ENCODE data around the gene COL23A1. TPM values are rescaled to one million over a fixed set of nuclear protein-coding genes. Genes with fewer than 3 reads are reported as not detected.

Gene COL23A1
- total and polyA plus RNA-seq, 4 donors, result 0.36 to 1.5 (median 1.1) TPM; not detected in 1

DNA sequence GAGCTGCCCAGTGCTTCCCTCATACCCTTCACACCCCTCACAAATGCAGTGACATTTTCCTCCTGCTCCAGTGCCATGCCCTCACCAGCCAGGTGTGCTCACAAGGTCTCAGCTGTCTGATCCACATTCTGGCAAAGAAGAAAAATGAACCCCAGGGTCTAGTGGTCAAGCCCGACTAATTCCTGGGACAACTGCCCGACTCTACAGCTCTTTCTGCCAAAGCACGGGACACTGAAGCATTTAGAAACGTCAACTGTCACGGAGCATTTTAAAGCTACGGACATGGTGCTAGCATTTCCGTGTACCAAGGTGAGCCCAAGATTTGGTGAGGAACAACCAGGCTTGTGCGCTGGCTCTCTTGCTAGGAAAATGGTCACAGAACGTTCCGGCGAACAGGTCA lies 300.8 kb downstream of the COL23A1 start:
- no peaks in the 10 kb centered on the region for H3K9me3 ChIP-seq (ENCODE audit: control insufficient read depth, low read length)
- ATAC-seq (ENCODE audit: low FRiP score) (no peak), DNase-seq (peak; percentile 20 to 39)
- no peaks in the 10 kb centered on the region for H3K36me3 ChIP-seq (ENCODE audit: control insufficient read depth in 1 of 2, insufficient read depth in 2 of 2, low read length in 1 of 2)
- 45 to 46% methylated on average over 11 of the region's 11 CpGs for WGBS, 2 donors
- no peak overlapping the region for H3K27ac ChIP-seq (ENCODE audit: low read depth in 1 of 2, low read length in 2 of 2)
- no peaks in the 10 kb centered on the region for H3K4me1 ChIP-seq (ENCODE audit: control insufficient read depth in 1 of 2, insufficient read depth in 2 of 2, low read length in 2 of 2)
- no peaks in the 10 kb centered on the region for H3K27me3 ChIP-seq (ENCODE audit: control insufficient read depth in 1 of 2, insufficient read depth in 2 of 2, low read length in 1 of 2)
- no peak overlapping the region for H3K4me3 ChIP-seq (ENCODE audit: low read length in 2 of 2)
- intact Hi-C loops (cut with DNase I), result loop anchor here in 1 of 2 donors (10.0 kb wide), 1 partner anchor 565 kb away; the partner anchor contains the start of gene ZNF354B

DNA sequence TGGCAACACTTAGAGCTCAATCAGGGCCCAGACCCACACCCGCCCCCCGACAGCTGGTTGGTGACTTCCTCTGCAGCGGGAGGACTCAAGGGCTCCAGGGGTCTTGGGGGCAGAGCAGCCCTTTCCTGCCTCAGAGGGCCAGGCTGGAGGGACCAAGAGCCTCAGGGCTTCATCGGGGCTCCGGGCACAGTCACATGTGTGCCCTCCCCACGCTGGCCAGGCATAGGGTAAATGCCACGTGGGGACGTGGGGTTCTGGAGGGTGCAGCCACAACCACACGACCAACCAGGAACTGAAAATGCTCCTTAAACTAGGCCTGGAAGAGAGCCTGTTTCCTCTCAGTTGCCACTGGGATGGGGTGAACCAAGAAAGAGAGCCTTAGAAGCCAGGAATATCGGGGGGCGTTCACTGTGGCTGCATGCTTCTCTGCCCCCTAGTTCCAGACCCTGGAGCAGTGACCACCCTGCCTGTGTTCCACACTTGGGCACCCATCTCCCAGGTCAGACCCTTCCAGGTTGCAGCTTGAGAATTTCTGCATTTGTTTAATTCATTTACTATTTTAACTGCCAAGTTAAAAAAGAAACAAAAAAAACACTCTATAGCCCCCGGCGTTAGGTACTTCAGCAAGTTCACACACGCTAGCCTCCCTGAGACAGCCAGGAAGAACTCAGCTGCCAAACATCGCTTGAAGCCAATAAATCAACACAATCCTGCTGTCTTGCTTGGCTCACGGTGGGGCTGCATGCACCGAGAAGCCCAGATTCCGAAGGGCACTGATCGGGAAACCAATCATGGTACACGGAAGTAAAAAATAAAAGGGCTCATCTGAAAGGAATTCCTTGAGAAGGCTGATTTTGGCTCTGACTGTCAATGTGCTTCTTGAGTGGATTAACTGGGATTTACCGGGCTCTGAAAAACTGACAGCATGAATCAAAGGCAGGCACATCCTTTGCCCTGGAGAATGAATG lies 301.5 kb downstream of the COL23A1 start:
- Histone ChIP-seq H3K4me1 (ENCODE audit: control insufficient read depth in 1 of 2, insufficient read depth in 2 of 2, low read length in 2 of 2) (no peaks in the 10 kb centered on the region), H3K36me3 (ENCODE audit: control insufficient read depth in 1 of 2, insufficient read depth in 2 of 2, low read length in 1 of 2) (no peaks in the 10 kb centered on the region), H3K27me3 (ENCODE audit: control insufficient read depth in 1 of 2, insufficient read depth in 2 of 2, low read length in 1 of 2) (no peaks in the 10 kb centered on the region), H3K4me3 (ENCODE audit: low read length in 2 of 2) (no peak overlapping the region), H3K9me3 (ENCODE audit: control insufficient read depth, low read length) (no peaks in the 10 kb centered on the region), H3K27ac (ENCODE audit: low read depth in 1 of 2, low read length in 2 of 2) (no peak overlapping the region)
- intact Hi-C loops (cut with DNase I), result loop anchor here in 1 of 2 donors (10.0 kb wide), 1 partner anchor 566 kb away; the partner anchor contains the start of gene ZNF354B
- WGBS, 2 donors, result 49 to 52% methylated on average over 21 of the region's 21 CpGs
- no peak for ATAC-seq (ENCODE audit: low FRiP score)
- DNase-seq, result peak; percentile 22 to 60

DNA sequence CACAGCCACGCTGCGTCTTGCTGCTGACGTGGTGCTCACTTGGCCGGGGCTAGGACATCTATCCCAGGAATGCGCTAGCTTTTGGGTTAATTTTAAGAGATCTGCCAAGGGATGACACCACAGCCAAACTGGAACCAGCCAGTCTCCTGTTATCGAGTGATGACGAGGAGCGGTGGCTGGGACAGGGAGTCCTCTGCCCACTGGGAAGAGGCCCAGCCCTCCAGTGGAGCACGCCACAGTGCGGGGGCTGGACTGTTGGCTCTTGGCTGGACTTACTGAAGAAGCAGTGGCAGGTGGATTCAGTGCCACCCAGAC lies 302.4 kb downstream of the COL23A1 start:
- no peak overlapping the region for H3K27ac ChIP-seq (ENCODE audit: low read depth in 1 of 2, low read length in 2 of 2)
- intact Hi-C loops (cut with DNase I), result loop anchor here in 1 of 2 donors (10.0 kb wide), 1 partner anchor 567 kb away; the partner anchor contains the start of gene ZNF354B
- WGBS, 2 donors, result 89 to 90% methylated on average over 10 of the region's 10 CpGs
- H3K4me3 ChIP-seq (ENCODE audit: low read length in 2 of 2), result no peak overlapping the region
- no peaks in the 10 kb centered on the region for H3K27me3 ChIP-seq (ENCODE audit: control insufficient read depth in 1 of 2, insufficient read depth in 2 of 2, low read length in 1 of 2)
- H3K4me1 ChIP-seq (ENCODE audit: control insufficient read depth in 1 of 2, insufficient read depth in 2 of 2, low read length in 2 of 2), result no peaks in the 10 kb centered on the region
- peak; percentile 44 to 69 for DNase-seq
- H3K9me3 ChIP-seq (ENCODE audit: control insufficient read depth, low read length), result no peaks in the 10 kb centered on the region
- H3K36me3 ChIP-seq (ENCODE audit: control insufficient read depth in 1 of 2, insufficient read depth in 2 of 2, low read length in 1 of 2), result no peaks in the 10 kb centered on the region
- no peak for ATAC-seq (ENCODE audit: low FRiP score)

DNA sequence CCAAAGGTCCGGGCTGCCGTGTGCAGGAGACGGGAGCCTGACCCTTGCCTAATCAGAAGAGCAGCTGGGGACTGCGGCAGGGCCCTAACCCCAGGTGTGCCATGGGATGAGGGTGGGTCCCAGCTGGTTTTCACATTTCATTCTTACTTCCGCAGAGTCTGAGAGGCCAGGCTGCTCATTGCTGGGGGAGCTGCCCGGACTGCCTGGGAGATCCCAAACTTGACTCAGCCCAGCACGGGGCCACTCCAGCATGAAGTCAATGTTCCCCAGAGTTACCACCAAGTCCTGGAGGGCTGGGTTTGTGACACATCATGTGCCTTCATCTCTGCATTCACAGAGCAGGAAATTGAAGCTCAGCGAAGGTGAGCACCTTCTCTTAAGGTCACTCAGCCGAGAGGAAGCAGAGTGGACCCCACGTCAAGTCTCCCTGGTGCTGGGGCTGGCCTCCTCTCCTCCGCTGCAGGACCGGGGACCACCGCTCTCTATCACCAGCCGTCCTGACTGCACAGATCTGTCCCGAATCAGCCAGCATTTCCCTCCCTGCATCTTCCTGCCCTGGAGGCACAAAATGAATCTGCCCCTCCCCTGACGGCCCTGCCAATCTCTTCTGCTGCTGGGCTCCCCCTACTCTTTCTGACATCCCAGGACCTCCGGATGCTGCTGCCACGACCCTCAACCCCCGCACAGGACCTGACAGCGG lies 303.0 kb downstream of the COL23A1 start:
- Histone ChIP-seq H3K27me3 (ENCODE audit: control insufficient read depth in 1 of 2, insufficient read depth in 2 of 2, low read length in 1 of 2) (no peaks in the 10 kb centered on the region), H3K4me1 (ENCODE audit: control insufficient read depth in 1 of 2, insufficient read depth in 2 of 2, low read length in 2 of 2) (no peaks in the 10 kb centered on the region), H3K9me3 (ENCODE audit: control insufficient read depth, low read length) (no peaks in the 10 kb centered on the region), H3K27ac (ENCODE audit: low read depth in 1 of 2, low read length in 2 of 2) (no peak overlapping the region), H3K36me3 (ENCODE audit: control insufficient read depth in 1 of 2, insufficient read depth in 2 of 2, low read length in 1 of 2) (no peaks in the 10 kb centered on the region), H3K4me3 (ENCODE audit: low read length in 2 of 2) (no peak overlapping the region)
- WGBS, 2 donors, result 85 to 90% methylated on average over 20 of the region's 20 CpGs
- intact Hi-C loops (cut with DNase I), result loop anchor here in 1 of 2 donors (10.0 kb wide), 1 partner anchor 568 kb away; the partner anchor contains the start of gene ZNF354B
- DNase-seq (peak; percentile 19 to 68), ATAC-seq (ENCODE audit: low FRiP score) (no peak)

DNA sequence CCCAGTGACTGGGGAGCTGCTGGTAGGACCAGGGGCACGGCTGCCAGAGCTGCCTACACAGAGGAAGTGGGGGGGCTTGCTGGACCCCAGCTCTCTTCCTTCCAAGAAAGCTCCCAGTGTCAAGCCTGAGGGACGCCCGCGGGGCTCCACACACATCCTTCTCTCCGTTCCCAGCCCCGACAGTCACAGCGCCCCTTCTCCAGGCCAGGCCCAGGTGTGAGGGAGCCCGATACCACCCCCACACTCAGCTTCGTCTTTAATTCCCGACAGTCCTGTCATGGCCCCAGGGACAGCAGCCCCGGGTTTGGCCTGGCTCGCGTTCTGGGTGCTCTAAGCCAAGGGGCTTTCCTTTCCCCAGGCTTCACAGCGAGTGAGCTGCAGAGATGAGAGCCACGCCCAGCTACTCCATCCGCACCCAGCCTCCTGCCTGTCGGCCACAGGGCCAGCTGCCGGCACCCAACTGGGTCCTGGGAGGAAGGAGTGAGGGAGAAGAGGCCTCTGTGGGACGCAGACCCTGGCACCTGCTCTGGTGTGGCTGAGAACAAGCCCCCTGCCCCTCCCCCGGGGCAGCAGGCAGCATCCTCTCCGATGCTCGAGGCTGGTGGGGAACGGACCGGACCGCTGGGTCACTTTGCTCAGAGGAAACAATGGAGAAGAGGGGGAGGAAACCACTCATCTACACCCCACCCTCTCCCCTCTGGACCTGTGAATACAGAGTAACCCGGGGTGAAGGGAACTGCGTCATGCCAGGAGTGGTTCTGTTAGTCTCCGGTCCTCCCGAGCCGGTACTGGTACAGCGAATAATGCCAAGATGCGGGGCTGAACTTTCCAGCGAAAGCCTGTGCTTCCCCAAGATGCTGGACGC lies 303.7 kb downstream of the COL23A1 start:
- DNase-seq (peak; percentile 32 to 59), ATAC-seq (ENCODE audit: low FRiP score) (peak; percentile 45)
- WGBS, 2 donors, result 85 to 86% methylated on average over 33 to 34 of the region's 34 CpGs
- intact Hi-C loops (cut with DNase I), result loop anchor here in 1 of 2 donors (10.0 kb wide), 1 partner anchor 568 kb away; the partner anchor contains the start of gene ZNF354B
- no peak overlapping the region for H3K4me3 ChIP-seq (ENCODE audit: low read length in 2 of 2)
- no peak overlapping the region for H3K27ac ChIP-seq (ENCODE audit: low read depth in 1 of 2, low read length in 2 of 2)
- no peaks in the 10 kb centered on the region for H3K27me3 ChIP-seq (ENCODE audit: control insufficient read depth in 1 of 2, insufficient read depth in 2 of 2, low read length in 1 of 2)
- H3K36me3 ChIP-seq (ENCODE audit: control insufficient read depth in 1 of 2, insufficient read depth in 2 of 2, low read length in 1 of 2), result no peaks in the 10 kb centered on the region
- no peaks in the 10 kb centered on the region for H3K9me3 ChIP-seq (ENCODE audit: control insufficient read depth, low read length)
- no peaks in the 10 kb centered on the region for H3K4me1 ChIP-seq (ENCODE audit: control insufficient read depth in 1 of 2, insufficient read depth in 2 of 2, low read length in 2 of 2)

DNA sequence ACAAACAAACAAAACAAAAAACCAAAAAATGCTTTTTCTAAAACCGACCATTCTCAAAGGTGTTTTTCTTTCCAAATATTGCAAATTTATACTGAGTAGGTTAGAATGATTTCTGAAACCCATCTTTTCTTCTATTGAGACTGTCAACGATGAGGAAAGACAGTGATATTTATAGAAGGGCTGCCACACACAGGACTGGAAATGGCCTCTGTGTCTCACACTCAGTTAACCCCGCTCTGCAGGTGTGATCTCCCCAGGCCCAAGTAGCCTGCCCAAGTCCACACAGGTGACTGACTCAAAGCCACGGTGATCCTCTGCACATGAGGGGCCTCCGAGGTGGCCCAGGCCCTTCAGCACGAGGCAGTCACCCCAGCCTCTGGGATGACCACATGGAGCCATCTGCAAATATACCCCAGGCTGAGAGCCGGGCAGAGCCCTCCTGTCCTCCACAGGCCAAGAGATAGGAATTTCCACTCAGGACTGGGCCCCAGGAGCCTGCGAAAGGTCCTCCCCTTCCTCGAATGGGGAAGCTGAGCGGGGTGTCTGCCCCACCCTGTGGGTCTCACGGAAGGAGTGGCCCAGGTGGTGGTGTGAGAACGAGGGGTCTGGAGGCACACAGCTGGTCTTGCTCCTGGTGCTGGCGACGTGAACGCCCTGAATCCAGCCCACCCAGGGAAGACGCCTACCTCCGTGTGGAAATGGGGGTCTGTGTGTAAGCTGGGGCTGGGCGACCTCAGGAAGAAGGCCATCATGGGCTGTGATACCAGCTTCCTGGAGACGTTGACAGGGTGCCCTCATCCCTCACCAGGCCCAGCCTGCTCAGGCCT lies 304.6 kb downstream of the COL23A1 start:
- 90% methylated on average over 19 of the region's 19 CpGs for WGBS, 2 donors
- ATAC-seq (ENCODE audit: low FRiP score), result no peak
- no peaks in the 10 kb centered on the region for H3K4me1 ChIP-seq (ENCODE audit: control insufficient read depth in 1 of 2, insufficient read depth in 2 of 2, low read length in 2 of 2)

DNA sequence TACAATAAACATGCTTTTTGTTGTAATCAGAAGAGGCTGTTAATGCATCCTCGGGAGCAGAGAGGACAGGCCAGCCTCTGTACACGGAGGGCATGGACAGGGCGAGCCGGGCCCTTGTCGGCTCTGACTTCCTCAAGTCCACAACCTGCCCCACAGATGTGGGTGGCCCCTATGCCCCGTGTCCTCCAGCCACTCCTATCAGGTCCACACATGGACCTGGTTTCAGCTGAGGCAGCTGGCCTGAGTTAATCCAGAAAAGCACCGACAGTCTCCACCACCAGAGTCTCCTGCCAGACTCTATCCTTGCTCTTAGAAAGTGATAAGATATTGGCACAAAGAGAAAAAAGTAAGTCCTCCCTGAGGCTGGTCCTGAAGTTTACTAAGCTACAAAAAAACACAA lies 305.2 kb downstream of the COL23A1 start:
- Histone ChIP-seq H3K4me3 (ENCODE audit: low read length in 2 of 2) (no peak overlapping the region), H3K27me3 (ENCODE audit: control insufficient read depth in 1 of 2, insufficient read depth in 2 of 2, low read length in 1 of 2) (no peaks in the 10 kb centered on the region), H3K9me3 (ENCODE audit: control insufficient read depth, low read length) (no peaks in the 10 kb centered on the region), H3K4me1 (ENCODE audit: control insufficient read depth in 1 of 2, insufficient read depth in 2 of 2, low read length in 2 of 2) (no peaks in the 10 kb centered on the region), H3K36me3 (ENCODE audit: control insufficient read depth in 1 of 2, insufficient read depth in 2 of 2, low read length in 1 of 2) (no peaks in the 10 kb centered on the region), H3K27ac (ENCODE audit: low read depth in 1 of 2, low read length in 2 of 2) (no peak overlapping the region)
- intact Hi-C loops (cut with DNase I), result loop anchor here (5.0 to 10.0 kb wide), 2 partner anchors 302 to 570 kb away; partner anchors contain the start of gene ZNF354B (in 1 of the 2)
- 73 to 81% methylated on average over 7 of the region's 7 CpGs for WGBS, 2 donors
- DNase-seq (peak in 1 of 2 donors; percentile 40), ATAC-seq (ENCODE audit: low FRiP score) (no peak)

More for the DNA sequence above, 304.6 kb downstream of the COL23A1 start:
- no peaks in the 10 kb centered on the region for H3K36me3 ChIP-seq (ENCODE audit: control insufficient read depth in 1 of 2, insufficient read depth in 2 of 2, low read length in 1 of 2)
- DNase-seq, result peak; percentile 36 to 70
- no peak overlapping the region for H3K27ac ChIP-seq (ENCODE audit: low read depth in 1 of 2, low read length in 2 of 2)
- no peaks in the 10 kb centered on the region for H3K9me3 ChIP-seq (ENCODE audit: control insufficient read depth, low read length)
- H3K4me3 ChIP-seq (ENCODE audit: low read length in 2 of 2), result no peak overlapping the region
- H3K27me3 ChIP-seq (ENCODE audit: control insufficient read depth in 1 of 2, insufficient read depth in 2 of 2, low read length in 1 of 2), result no peaks in the 10 kb centered on the region
- intact Hi-C loops (cut with DNase I), result loop anchor here in 1 of 2 donors (10.0 kb wide), 1 partner anchor 569 kb away; the partner anchor contains the start of gene ZNF354B
